HFF-Myc (cell line): ENCODE data around the gene HLA-DOA.

Source experiments
- DNase-seq: peaks from one replicate; pipeline ENCODE4 v3.0.0-alpha.2; 2011; ENCODE audit warnings: low read depth; ENCODE audit errors: extremely low read depth
- H3K4me3 ChIP-seq: replicated peaks from 2 replicates; pipeline ENCODE4 v1.5.1; 2011; ENCODE audit warnings: low read depth, mild to moderate bottlenecking, control low read depth, low read length
- CTCF ChIP-seq: IDR thresholded peaks from 2 replicates; pipeline ENCODE4 v1.5.1; 2012; ENCODE audit warnings: mild to moderate bottlenecking, low read depth, low read length, control low read depth; ENCODE audit errors: missing control alignments

The HLA-DOA gene

DNA sequence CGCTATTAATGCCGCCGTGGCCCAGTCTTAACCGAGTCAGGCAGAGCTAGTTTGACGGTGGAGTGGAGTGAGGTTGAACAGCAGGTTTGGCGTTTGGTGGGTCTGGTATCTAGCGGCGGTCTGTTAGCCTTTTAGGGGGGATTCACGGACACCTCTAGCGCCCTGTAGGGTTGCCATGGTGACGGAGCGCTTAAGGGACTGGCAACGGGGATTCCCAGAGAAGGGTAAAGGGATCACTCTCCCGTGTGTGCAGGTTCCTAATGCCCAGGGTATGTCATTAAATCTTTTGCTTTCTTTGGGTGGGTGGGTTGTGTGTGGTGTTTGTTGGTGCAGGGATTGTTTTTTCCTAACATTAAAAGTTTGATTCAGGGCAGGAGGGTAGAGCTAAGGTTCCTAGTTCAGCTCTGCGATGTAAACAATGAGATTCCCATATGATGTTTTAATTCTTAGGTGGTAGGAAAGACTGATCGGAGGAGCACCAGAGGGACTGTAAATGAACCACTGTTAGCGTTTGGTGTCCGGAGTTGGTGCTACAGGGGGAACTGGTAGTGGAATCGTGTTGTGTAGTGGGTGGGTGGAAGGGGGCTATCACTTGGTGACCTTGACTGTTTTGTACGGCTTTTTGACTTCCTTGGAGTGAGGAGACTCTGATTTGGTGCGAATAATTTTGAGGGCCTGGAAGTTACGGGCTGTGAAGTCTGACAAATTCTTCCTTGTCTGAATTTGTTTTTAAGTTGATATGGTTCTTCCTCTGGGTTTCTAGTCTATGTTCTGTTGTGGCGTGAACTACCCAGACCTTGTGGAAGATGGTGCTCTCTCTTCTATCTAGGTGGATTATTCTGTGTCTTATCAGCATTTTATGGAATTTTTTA lies 36.0 kb downstream of the HLA-DOA start:
- no peak for TF ChIP-seq CTCF
- no peak for DNase-seq
- H3K4me3 ChIP-seq: peak overlapping the region; percentile 97

GRCh38 chr6:32972353-32973143 lies 36.8 kb downstream of the HLA-DOA start:
- DNase-seq: no peak
- TF ChIP-seq CTCF: no peak
- peak overlapping the region; percentile 97 for H3K4me3 ChIP-seq

DNA sequence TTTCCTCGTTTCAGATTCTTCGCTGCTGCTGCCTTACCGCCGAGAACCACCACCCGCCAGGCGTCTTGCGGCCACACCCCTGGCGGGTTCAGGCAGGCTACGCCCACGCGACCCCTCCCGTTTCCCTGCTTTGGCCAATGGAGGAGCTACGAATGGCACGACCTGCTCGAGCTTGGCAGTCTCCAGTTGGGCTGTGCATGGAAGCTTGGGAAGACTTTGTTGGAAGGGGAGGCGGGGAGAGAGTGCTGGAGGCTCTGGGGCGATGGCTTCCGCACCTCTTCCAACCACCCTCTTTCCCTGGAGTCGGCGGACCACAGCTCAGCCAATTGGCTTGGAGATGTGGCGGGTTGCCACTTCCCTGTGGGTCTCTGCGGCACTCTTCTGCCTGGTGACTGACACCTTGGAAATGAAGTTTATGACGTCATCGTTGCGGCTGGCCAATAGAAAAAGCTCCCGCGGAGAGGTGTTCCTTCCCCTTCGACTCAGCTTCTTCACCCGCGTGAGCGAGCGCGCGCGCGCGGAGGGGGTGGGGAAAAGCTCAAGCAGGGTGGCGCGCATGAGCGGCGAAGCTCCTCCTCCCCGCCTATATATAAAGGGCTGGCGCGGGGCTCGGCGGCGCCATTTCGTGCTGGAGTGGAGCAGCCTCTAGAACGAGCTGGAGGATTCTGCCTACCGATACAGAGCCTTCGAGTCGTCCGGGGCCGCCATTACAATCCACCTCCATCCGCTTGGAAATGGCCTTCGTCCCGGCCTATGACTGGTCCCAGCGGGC lies 37.6 kb downstream of the HLA-DOA start:
- DNase-seq: peak; percentile 100
- no peak for TF ChIP-seq CTCF
- H3K4me3 ChIP-seq: peak overlapping the region; percentile 97

DNA sequence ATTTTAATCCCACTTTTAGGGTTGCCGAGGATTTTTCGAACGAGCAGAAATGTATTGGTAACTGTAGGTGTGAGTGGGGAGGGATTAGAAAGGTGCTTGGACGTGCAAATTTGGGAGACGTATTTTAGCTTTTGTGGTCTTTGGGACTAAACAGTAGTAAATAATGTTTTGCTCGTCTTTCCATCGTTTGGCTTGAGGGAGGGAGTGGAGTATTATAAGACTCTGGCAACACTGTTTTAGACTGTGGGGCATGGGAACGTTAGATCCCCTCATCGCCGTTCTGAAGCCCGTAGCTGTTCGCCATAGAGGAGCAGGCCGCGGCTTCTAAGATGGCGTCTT lies 38.2 kb downstream of the HLA-DOA start:
- no peak for DNase-seq
- TF ChIP-seq CTCF: no peak
- peak overlapping the region; percentile 58 for H3K4me3 ChIP-seq

GRCh38 chr6:32970413-32971241 lies 38.8 kb downstream of the HLA-DOA start:
- TF ChIP-seq CTCF: no peak
- no peak for DNase-seq
- peak overlapping the region; percentile 58 for H3K4me3 ChIP-seq
